IMR-90 (cell line): Measurements from ENCODE around the gene ZYX. TPM values are rescaled to one million over a fixed set of nuclear protein-coding genes. Genes with fewer than 3 reads are reported as not detected.

ENCODE experiments used
- ATAC-seq: fragments of 200-7000 bp; cut with Tn5 transposase; 2 replicates; pipeline ENCODE4 v1.9.1; 2020; ENCODE audit warnings: low read depth, mild to moderate bottlenecking, moderate library complexity
- BruUV-seq: library from RNA; stranded (reverse); fragments of 400-500 nt; replicated peaks from 2 replicates; lab custom pipeline; 2021; lab: Mats Ljungman, UMichigan
- CTCF ChIA-PET: fragments of 300-600 bp; formaldehyde crosslinking; extraction: SDS; loops from one replicate; lab custom pipeline; 2021; ENCODE audit warnings: antibody characterized with exemption; lab: Yijun Ruan, JAX
- POLR2A ChIA-PET: fragments of 300-600 bp; sonication (Branson Sonifier 250); formaldehyde crosslinking; loops from one replicate; lab custom pipeline; 2022; ENCODE audit warnings: antibody characterized with exemption; ENCODE audit not compliant: unreplicated experiment; lab: Charles Lee
- DNase-seq: peaks from one replicate; pipeline ENCODE4 v3.0.0; 2013
- H2AFZ ChIP-seq: replicated peaks from 2 replicates; pipeline ENCODE3; 2013; ENCODE audit warnings: low read length, mild to moderate bottlenecking; ENCODE audit not compliant: poor library complexity
- H2AK5ac ChIP-seq: 2 replicates; pipeline ENCODE4 v1.6.1; 2013; ENCODE audit warnings: low read depth, low read length, inconsistent platforms
- H2AK9ac ChIP-seq: replicated peaks from 2 replicates; pipeline ENCODE3; 2013; ENCODE audit warnings: mild to moderate bottlenecking, low read depth, low read length, moderate library complexity; ENCODE audit not compliant: poor library complexity
- H2BK120ac ChIP-seq: 2 replicates; pipeline ENCODE4 v1.6.1; 2013; ENCODE audit warnings: low read depth, low read length, inconsistent platforms
- H2BK15ac ChIP-seq: 3 replicates; pipeline ENCODE4 v1.6.1; 2013; ENCODE audit warnings: low read depth, low read length, inconsistent platforms
- H2BK20ac ChIP-seq: 2 replicates; pipeline ENCODE4 v1.6.1; 2013; ENCODE audit warnings: low read depth, mild to moderate bottlenecking, inconsistent platforms, low read length, moderate library complexity
- H2BK5ac ChIP-seq: 2 replicates; pipeline ENCODE4 v1.6.1; 2013; ENCODE audit warnings: mild to moderate bottlenecking, low read depth, low read length, inconsistent platforms; ENCODE audit not compliant: poor library complexity, severe bottlenecking
- H3K14ac ChIP-seq: replicated peaks from 2 replicates; pipeline ENCODE4 v1.6.1; 2013; ENCODE audit warnings: low read depth, low read length, inconsistent platforms
- H3K18ac ChIP-seq: 2 replicates; pipeline ENCODE4 v1.6.1; 2013; ENCODE audit warnings: low read depth, low read length, control low read depth
- H3K23ac ChIP-seq: 2 replicates; pipeline ENCODE4 v1.6.1; 2013; ENCODE audit warnings: low read depth, low read length, inconsistent platforms
- H3K27ac ChIP-seq: 2 replicates; pipeline ENCODE4 v1.5.1; 2013; ENCODE audit warnings: mild to moderate bottlenecking, control low read depth, low read length; ENCODE audit not compliant: insufficient read depth
- H3K27me3 ChIP-seq: 2 replicates; pipeline ENCODE4 v1.6.1; 2013; ENCODE audit warnings: low read length; ENCODE audit not compliant: control insufficient read depth, insufficient read depth
- H3K36me3 ChIP-seq: 2 replicates; pipeline ENCODE4 v1.6.1; 2013; ENCODE audit warnings: low read length, mixed read lengths; ENCODE audit not compliant: control insufficient read depth, insufficient read depth
- H3K4ac ChIP-seq: 2 replicates; pipeline ENCODE4 v1.6.1; 2013; ENCODE audit warnings: low read depth, low read length, inconsistent platforms
- H3K4me1 ChIP-seq: 2 replicates; pipeline ENCODE4 v1.6.1; 2013; ENCODE audit warnings: low read length, mixed read lengths; ENCODE audit not compliant: control insufficient read depth, insufficient read depth
- H3K4me2 ChIP-seq: 2 replicates; pipeline ENCODE4 v1.6.1; 2013; ENCODE audit warnings: low read depth, mild to moderate bottlenecking, control low read depth, low read length, moderate library complexity
- H3K4me3 ChIP-seq: 2 replicates; pipeline ENCODE4 v1.5.1; 2013; ENCODE audit warnings: low read depth, mild to moderate bottlenecking, control low read depth, low read length, moderate library complexity; ENCODE audit not compliant: insufficient read depth
- H3K56ac ChIP-seq: 2 replicates; pipeline ENCODE4 v1.6.1; 2013; ENCODE audit warnings: low read length, inconsistent platforms; ENCODE audit not compliant: insufficient read depth; ENCODE audit errors: extremely low read depth
- H3K79me1 ChIP-seq, 2 experiments: 2 replicates each; pipeline ENCODE4 v1.6.1; 2013; ENCODE audit warnings: low read length in 2 of 2, inconsistent platforms in 1 of 2, low read depth in 1 of 2
- H3K9ac ChIP-seq: 2 replicates; pipeline ENCODE4 v1.6.1; 2013; ENCODE audit warnings: low read depth, low read length, control low read depth
- H3K9me1 ChIP-seq: 2 replicates; pipeline ENCODE4 v1.6.1; 2013; ENCODE audit warnings: low read length, inconsistent platforms; ENCODE audit not compliant: insufficient read depth
- H3K9me3 ChIP-seq: 2 replicates; pipeline ENCODE4 v1.6.1; 2013; ENCODE audit warnings: low read length; ENCODE audit not compliant: control insufficient read depth, insufficient read depth
- H4K20me1 ChIP-seq: 2 replicates; pipeline ENCODE4 v1.6.1; 2013; ENCODE audit warnings: low read length, inconsistent platforms; ENCODE audit not compliant: insufficient read depth
- H4K5ac ChIP-seq: 2 replicates; pipeline ENCODE4 v1.6.1; 2013; ENCODE audit warnings: mild to moderate bottlenecking, low read depth, low read length, control low read depth
- H4K8ac ChIP-seq, 2 experiments: 2 replicates each; pipeline ENCODE4 v1.6.1; 2013; ENCODE audit warnings: low read depth in 2 of 2, low read length in 2 of 2, control low read depth in 1 of 2, inconsistent platforms in 1 of 2
- H4K91ac ChIP-seq: 2 replicates; pipeline ENCODE4 v1.6.1; 2013; ENCODE audit warnings: low read depth, low read length, inconsistent platforms; ENCODE audit not compliant: insufficient read depth
- BHLHE40 ChIP-seq: fragments of 150-350 bp; IDR thresholded peaks from 2 replicates; pipeline ENCODE4 v1.6.1; 2016; ENCODE audit warnings: mild to moderate bottlenecking, low read depth, low read length
- CEBPB ChIP-seq: IDR thresholded peaks from 2 replicates; pipeline ENCODE4 v1.6.1; 2012; ENCODE audit warnings: low read depth, low read length, improper control_type of control experiment
- CHD1 ChIP-seq: IDR thresholded peaks from 2 replicates; pipeline ENCODE4 v1.6.1; 2012; ENCODE audit warnings: low read depth, low read length, improper control_type of control experiment
- FOS ChIP-seq: fragments of 150-350 bp; IDR thresholded peaks from 2 replicates; pipeline ENCODE4 v1.6.1; 2016; ENCODE audit warnings: low read depth, low read length
- MAFK ChIP-seq: IDR thresholded peaks from 2 replicates; pipeline ENCODE4 v1.6.1; 2012; ENCODE audit warnings: low read depth, low read length, improper control_type of control experiment
- MAZ ChIP-seq: IDR thresholded peaks from 2 replicates; pipeline ENCODE4 v1.6.1; 2012; ENCODE audit warnings: low read depth, mild to moderate bottlenecking, low read length, improper control_type of control experiment, moderate library complexity, borderline replicate concordance
- MXI1 ChIP-seq: IDR thresholded peaks from 2 replicates; pipeline ENCODE4 v1.6.1; 2012; ENCODE audit warnings: low read depth, mild to moderate bottlenecking, low read length, moderate library complexity, borderline replicate concordance
- NFE2L2 ChIP-seq: fragments of 150-350 bp; IDR thresholded peaks from 2 replicates; pipeline ENCODE4 v1.6.1; 2016; ENCODE audit warnings: low read depth, mild to moderate bottlenecking, low read length
- POLR2A ChIP-seq: IDR thresholded peaks from 2 replicates; pipeline ENCODE4 v1.6.1; 2012; ENCODE audit warnings: mild to moderate bottlenecking, low read depth, low read length
- RAD21 ChIP-seq: IDR thresholded peaks from 2 replicates; pipeline ENCODE4 v1.6.1; 2012; ENCODE audit warnings: low read length, improper control_type of control experiment
- RCOR1 ChIP-seq: IDR thresholded peaks from 2 replicates; pipeline ENCODE4 v1.6.1; 2012; ENCODE audit warnings: mild to moderate bottlenecking, low read length, improper control_type of control experiment; ENCODE audit not compliant: insufficient replicate concordance
- RFX5 ChIP-seq: IDR thresholded peaks from 2 replicates; pipeline ENCODE4 v1.8.0; 2012; ENCODE audit warnings: low read depth, mild to moderate bottlenecking, low read length, moderate library complexity
- SMC3 ChIP-seq: fragments of 150-350 bp; IDR thresholded peaks from 2 replicates; pipeline ENCODE4 v1.6.1; 2016; ENCODE audit warnings: low read depth, mild to moderate bottlenecking, antibody characterized with exemption, low read length, moderate library complexity
- WGBS, 2 experiments: methylation state at CpG; one replicate each; pipeline versions ENCODE4 v1.1.5 to v1.1.7; 2013; ENCODE audit warnings: missing lambda C conversion rate in 2 of 2; ENCODE audit not compliant: insufficient read length in 1 of 2; ENCODE audit errors: extremely low coverage in 2 of 2; 5-methylcytosine and 5-hydroxymethylcytosine counted together
- dilution Hi-C: fragments of 300-500 bp; cut with HindIII; formaldehyde crosslinking; loops from one replicate; pipeline ENCODE4 v1.14.3; 2018; ENCODE audit warnings: low sequenced_read_pairs; ENCODE audit not compliant: unreplicated experiment
- in situ Hi-C: fragments of 300-500 bp; cut with MboI; formaldehyde crosslinking; loops from 3 replicates; pipeline ENCODE4 v1.14.3; 2019; ENCODE audit warnings: low sequenced_read_pairs, inconsistent platforms, mixed read lengths
- intact Hi-C: fragments of 100-400 bp; cut with micrococcal nuclease; formaldehyde crosslinking; loops from 2 replicates; pipeline ENCODE4 v1.10.0; 2022
- polyA plus RNA-seq, 3 experiments: library from polyadenylated mRNA; depleted of rRNA; stranded (reverse); fragments of >200 nt; gene quantifications; 2 replicates each; pipeline ENCODE4 v1.2.3, GENCODE V29; 2012; ENCODE audit warnings: low replicate concordance in 1 of 3
- total RNA-seq: library from RNA; depleted of rRNA; stranded (reverse); fragments of >200 nt; gene quantifications from 2 replicates; pipeline ENCODE4 v1.2.3, GENCODE V29; 2012
- TF ChIP-seq, protein P1 (sequence below): fragments of 150-350 bp; IDR thresholded peaks from 2 replicates; pipeline ENCODE4 v1.6.1; 2016; ENCODE audit warnings: low read depth, mild to moderate bottlenecking, low read length, moderate library complexity, borderline replicate concordance
- TF ChIP-seq, protein P2 (sequence below): conservative IDR thresholded peaks from 2 replicates; pipeline ENCODE4 v1.5.1; 2012; ENCODE audit warnings: mild to moderate bottlenecking, low read depth, low read length, improper control_type of control experiment
- TF ChIP-seq, protein P3 (sequence below): fragments of 150-350 bp; IDR thresholded peaks from 2 replicates; pipeline ENCODE4 v1.6.1; 2017; ENCODE audit warnings: mild to moderate bottlenecking, antibody characterized with exemption, low read length, low read depth

The ZYX gene
- total and polyA plus RNA-seq, 2 of the 4 experiments (the other 2 are of a cell fraction) = 22.6 to 334 TPM

DNA sequence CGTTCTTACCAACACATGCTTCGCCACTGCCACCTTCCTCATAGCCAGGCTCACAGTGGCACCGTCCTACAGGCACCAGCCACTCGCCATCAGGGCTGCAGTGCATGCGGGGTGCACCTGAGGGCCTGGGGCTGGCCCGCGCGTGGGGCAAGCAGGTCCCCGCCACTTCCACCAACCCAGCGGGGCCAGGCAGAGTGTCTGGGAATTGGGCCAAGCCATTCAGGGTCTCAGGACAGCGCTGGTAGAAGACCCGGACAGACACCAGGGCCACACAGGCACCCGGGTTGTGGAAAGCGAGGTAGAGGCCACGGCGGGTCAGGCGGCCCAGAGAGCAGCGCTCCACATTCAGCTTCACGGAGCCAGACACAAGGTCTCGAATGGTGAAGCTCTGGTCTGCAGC, 18.5 kb downstream of the ZYX start:
- peaks cover 3% of the 10 kb centered on the region; the same call in 1 of the 2 replicates for H3K4me1 ChIP-seq
- no peak overlapping the region for H3K23ac ChIP-seq
- no peak overlapping the region for H4K5ac ChIP-seq
- no peak overlapping the region for H3K14ac ChIP-seq
- DNase-seq = no peak
- no peak overlapping the region for H4K91ac ChIP-seq
- no peak overlapping the region for H3K4me2 ChIP-seq
- H2AK5ac ChIP-seq = no peak overlapping the region
- H3K79me1 ChIP-seq = no peaks in the 10 kb centered on the region; a peak in 1 of 4 replicates
- H3K4ac ChIP-seq = no peak overlapping the region
- no peak overlapping the region for H2BK20ac ChIP-seq
- no peak overlapping the region for H2AFZ ChIP-seq
- H3K9me3 ChIP-seq = no peaks in the 10 kb centered on the region
- H2BK120ac ChIP-seq = no peak overlapping the region
- no peak overlapping the region for H4K8ac ChIP-seq
- H3K18ac ChIP-seq = no peak overlapping the region
- peaks cover 6% of the 10 kb centered on the region; the same call in 1 of the 2 replicates for H3K9me1 ChIP-seq
- intact Hi-C loops = no loop called here
- TF ChIP-seq RAD21 (no peak), NFE2L2 (no peak), MXI1 (no peak), BHLHE40 (no peak), FOS (no peak), POLR2A (no peak), SMC3 (no peak), CEBPB (no peak), RFX5 (no peak), CHD1 (no peak), RCOR1 (no peak), MAFK (no peak), MAZ (no peak)
- TF ChIP-seq, protein P1, sequence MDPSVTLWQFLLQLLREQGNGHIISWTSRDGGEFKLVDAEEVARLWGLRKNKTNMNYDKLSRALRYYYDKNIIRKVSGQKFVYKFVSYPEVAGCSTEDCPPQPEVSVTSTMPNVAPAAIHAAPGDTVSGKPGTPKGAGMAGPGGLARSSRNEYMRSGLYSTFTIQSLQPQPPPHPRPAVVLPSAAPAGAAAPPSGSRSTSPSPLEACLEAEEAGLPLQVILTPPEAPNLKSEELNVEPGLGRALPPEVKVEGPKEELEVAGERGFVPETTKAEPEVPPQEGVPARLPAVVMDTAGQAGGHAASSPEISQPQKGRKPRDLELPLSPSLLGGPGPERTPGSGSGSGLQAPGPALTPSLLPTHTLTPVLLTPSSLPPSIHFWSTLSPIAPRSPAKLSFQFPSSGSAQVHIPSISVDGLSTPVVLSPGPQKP = no peak
- TF ChIP-seq, protein P2, sequence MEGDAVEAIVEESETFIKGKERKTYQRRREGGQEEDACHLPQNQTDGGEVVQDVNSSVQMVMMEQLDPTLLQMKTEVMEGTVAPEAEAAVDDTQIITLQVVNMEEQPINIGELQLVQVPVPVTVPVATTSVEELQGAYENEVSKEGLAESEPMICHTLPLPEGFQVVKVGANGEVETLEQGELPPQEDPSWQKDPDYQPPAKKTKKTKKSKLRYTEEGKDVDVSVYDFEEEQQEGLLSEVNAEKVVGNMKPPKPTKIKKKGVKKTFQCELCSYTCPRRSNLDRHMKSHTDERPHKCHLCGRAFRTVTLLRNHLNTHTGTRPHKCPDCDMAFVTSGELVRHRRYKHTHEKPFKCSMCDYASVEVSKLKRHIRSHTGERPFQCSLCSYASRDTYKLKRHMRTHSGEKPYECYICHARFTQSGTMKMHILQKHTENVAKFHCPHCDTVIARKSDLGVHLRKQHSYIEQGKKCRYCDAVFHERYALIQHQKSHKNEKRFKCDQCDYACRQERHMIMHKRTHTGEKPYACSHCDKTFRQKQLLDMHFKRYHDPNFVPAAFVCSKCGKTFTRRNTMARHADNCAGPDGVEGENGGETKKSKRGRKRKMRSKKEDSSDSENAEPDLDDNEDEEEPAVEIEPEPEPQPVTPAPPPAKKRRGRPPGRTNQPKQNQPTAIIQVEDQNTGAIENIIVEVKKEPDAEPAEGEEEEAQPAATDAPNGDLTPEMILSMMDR = no peak
- TF ChIP-seq, protein P3, sequence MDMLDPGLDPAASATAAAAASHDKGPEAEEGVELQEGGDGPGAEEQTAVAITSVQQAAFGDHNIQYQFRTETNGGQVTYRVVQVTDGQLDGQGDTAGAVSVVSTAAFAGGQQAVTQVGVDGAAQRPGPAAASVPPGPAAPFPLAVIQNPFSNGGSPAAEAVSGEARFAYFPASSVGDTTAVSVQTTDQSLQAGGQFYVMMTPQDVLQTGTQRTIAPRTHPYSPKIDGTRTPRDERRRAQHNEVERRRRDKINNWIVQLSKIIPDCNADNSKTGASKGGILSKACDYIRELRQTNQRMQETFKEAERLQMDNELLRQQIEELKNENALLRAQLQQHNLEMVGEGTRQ = no peak
- WGBS, 2 experiments = 91% methylated on average over 10 of the region's 20 CpGs; no CpG with 5 or more reads in 1 of the 2 experiments
- ChIA-PET POLR2A (no interaction called here), CTCF (no interaction called here)
- no peak overlapping the region for H3K4me3 ChIP-seq
- H3K56ac ChIP-seq = no peak overlapping the region
- no peak overlapping the region for H3K9ac ChIP-seq
- in situ Hi-C loops = no loop called here
- H3K36me3 ChIP-seq = no peaks in the 10 kb centered on the region
- H3K27ac ChIP-seq = no peak overlapping the region
- dilution Hi-C loops = no loop called here
- BruUV-seq = no TSS peak
- no peak for ATAC-seq
- H2BK15ac ChIP-seq = no peak overlapping the region
- no peak overlapping the region for H2AK9ac ChIP-seq
- peaks cover 10% of the 10 kb centered on the region for H3K27me3 ChIP-seq
- no peaks in the 10 kb centered on the region for H4K20me1 ChIP-seq
- no peak overlapping the region for H2BK5ac ChIP-seq
